Astrocyte (in vitro differentiated cells and primary cell): ENCODE results near the gene GPI. TPM values are rescaled to one million over a fixed set of nuclear protein-coding genes. Genes with fewer than 3 reads are reported as not detected.

ENCODE experiments used
- DNase-seq: peaks from one replicate; pipeline ENCODE4 v3.0.0-alpha.2; 2010; ENCODE audit warnings: low read depth
- FAIRE-seq: peaks from 2 replicates; lab custom pipeline; 2011; peaks lifted over from hg19 to GRCh38; lab: Jason Lieb, UNC
- H2AFZ ChIP-seq: 2 replicates; pipeline ENCODE4 v1.6.0; 2012; ENCODE audit warnings: low read depth, low read length, inconsistent platforms
- H3K27ac ChIP-seq: 2 replicates; pipeline ENCODE4 v1.5.1; 2011; ENCODE audit warnings: low read depth, low read length, inconsistent platforms
- H3K27me3 ChIP-seq: 2 replicates; pipeline ENCODE4 v1.6.0; 2011; ENCODE audit warnings: low read length, inconsistent platforms; ENCODE audit not compliant: insufficient read depth
- H3K36me3 ChIP-seq: 2 replicates; pipeline ENCODE4 v1.5.1; 2011; ENCODE audit warnings: low read length, inconsistent platforms; ENCODE audit not compliant: insufficient read depth
- H3K4me1 ChIP-seq: 2 replicates; pipeline ENCODE4 v1.5.1; 2011; ENCODE audit warnings: low read length, inconsistent platforms; ENCODE audit not compliant: insufficient read depth
- H3K4me2 ChIP-seq: 2 replicates; pipeline ENCODE4 v1.6.0; 2012; ENCODE audit warnings: low read length, inconsistent platforms
- H3K4me3 ChIP-seq: 2 replicates; pipeline ENCODE4 v1.5.1; 2011; ENCODE audit warnings: low read depth, mild to moderate bottlenecking, low read length, inconsistent platforms; ENCODE audit not compliant: insufficient read depth
- H3K79me2 ChIP-seq: 2 replicates; pipeline ENCODE4 v1.6.0; 2012; ENCODE audit warnings: mild to moderate bottlenecking, low read length, inconsistent platforms; ENCODE audit not compliant: insufficient read depth
- H3K9ac ChIP-seq: 2 replicates; pipeline ENCODE4 v1.6.0; 2012; ENCODE audit warnings: mild to moderate bottlenecking, low read length, inconsistent platforms
- H3K9me3 ChIP-seq: 2 replicates; pipeline ENCODE4 v1.5.1; 2012; ENCODE audit warnings: low read depth, mild to moderate bottlenecking, low read length, inconsistent platforms; ENCODE audit not compliant: insufficient read depth
- H4K20me1 ChIP-seq: 2 replicates; pipeline ENCODE4 v1.6.0; 2012; ENCODE audit warnings: low read length, inconsistent platforms; ENCODE audit not compliant: insufficient read depth
- H3K27ac Mint-ChIP-seq: one replicate; pipeline ENCODE4 v1.8.0; 2021; ENCODE audit warnings: mild to moderate bottlenecking, mixed read lengths; ENCODE audit not compliant: unreplicated experiment
- H3K27me3 Mint-ChIP-seq: one replicate; pipeline ENCODE4 v1.8.0; 2021; ENCODE audit warnings: low read depth, mixed read lengths; ENCODE audit not compliant: unreplicated experiment
- H3K36me3 Mint-ChIP-seq: one replicate; pipeline ENCODE4 v1.8.0; 2021; ENCODE audit warnings: low read depth, mixed read lengths; ENCODE audit not compliant: unreplicated experiment
- H3K4me1 Mint-ChIP-seq: one replicate; pipeline ENCODE4 v1.8.0; 2021; ENCODE audit warnings: low read depth, mixed read lengths; ENCODE audit not compliant: unreplicated experiment
- H3K4me3 Mint-ChIP-seq: one replicate; pipeline ENCODE4 v1.8.0; 2021; ENCODE audit warnings: mild to moderate bottlenecking, moderate library complexity, mixed read lengths; ENCODE audit not compliant: unreplicated experiment
- H3K9me3 Mint-ChIP-seq: one replicate; pipeline ENCODE4 v1.8.0; 2021; ENCODE audit warnings: mild to moderate bottlenecking, mixed read lengths; ENCODE audit not compliant: unreplicated experiment
- EZH2 ChIP-seq: IDR thresholded peaks from 2 replicates; pipeline ENCODE4 v1.6.1; 2012; ENCODE audit warnings: mild to moderate bottlenecking, low read length, inconsistent platforms; ENCODE audit not compliant: insufficient read depth
- total RNA-seq: library from RNA; stranded (reverse); gene quantifications from 2 replicates; pipeline ENCODE4 v1.2.1, GENCODE V29; 2021
- TF ChIP-seq, protein P1 (sequence below): IDR thresholded peaks from 2 replicates; pipeline ENCODE4 v1.5.1; 2011; ENCODE audit warnings: low read depth, mild to moderate bottlenecking, inconsistent platforms, low read length, moderate library complexity; ENCODE audit not compliant: insufficient read depth

The GPI gene
- total RNA-seq, 1 donor from 2014 or later, result 249 TPM

DNA sequence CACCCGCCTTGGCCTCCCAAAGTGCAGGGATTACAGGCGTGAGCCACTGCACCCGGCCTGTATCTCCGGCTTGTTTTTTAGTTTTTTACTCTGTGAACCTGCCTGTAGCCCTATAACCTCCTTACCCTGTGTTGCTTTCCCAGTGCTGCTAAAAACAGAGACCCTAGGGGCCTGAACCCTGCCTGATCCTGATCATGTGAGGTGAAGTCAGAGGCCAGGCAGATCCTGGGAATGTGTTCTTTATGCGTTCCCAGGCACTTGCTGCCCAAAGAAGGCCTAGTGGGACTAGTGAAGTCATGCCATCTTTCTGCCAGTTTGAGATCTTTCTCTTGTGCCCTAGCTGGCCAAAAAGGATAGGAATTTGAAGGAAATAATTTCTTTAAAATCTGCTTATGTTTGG, 67.8 kb downstream of the GPI start:
- Histone ChIP-seq H3K4me1 (peaks cover 7% of the 10 kb centered on the region), H3K9me3 (no peaks in the 10 kb centered on the region), H3K79me2 (peaks cover 84% of the 10 kb centered on the region), H3K27me3 (no peaks in the 10 kb centered on the region), H4K20me1 (peaks cover 75% of the 10 kb centered on the region), H2AFZ (no peak overlapping the region), H3K36me3 (peaks cover 18% of the 10 kb centered on the region), H3K4me3 (no peak overlapping the region), H3K9ac (no peak overlapping the region), H3K27ac (no peak overlapping the region), H3K4me2 (no peak overlapping the region)
- H3K27me3 Mint-ChIP-seq, result no peaks in the 10 kb centered on the region
- peaks cover 6% of the 10 kb centered on the region for H3K36me3 Mint-ChIP-seq
- TF ChIP-seq, protein P1, sequence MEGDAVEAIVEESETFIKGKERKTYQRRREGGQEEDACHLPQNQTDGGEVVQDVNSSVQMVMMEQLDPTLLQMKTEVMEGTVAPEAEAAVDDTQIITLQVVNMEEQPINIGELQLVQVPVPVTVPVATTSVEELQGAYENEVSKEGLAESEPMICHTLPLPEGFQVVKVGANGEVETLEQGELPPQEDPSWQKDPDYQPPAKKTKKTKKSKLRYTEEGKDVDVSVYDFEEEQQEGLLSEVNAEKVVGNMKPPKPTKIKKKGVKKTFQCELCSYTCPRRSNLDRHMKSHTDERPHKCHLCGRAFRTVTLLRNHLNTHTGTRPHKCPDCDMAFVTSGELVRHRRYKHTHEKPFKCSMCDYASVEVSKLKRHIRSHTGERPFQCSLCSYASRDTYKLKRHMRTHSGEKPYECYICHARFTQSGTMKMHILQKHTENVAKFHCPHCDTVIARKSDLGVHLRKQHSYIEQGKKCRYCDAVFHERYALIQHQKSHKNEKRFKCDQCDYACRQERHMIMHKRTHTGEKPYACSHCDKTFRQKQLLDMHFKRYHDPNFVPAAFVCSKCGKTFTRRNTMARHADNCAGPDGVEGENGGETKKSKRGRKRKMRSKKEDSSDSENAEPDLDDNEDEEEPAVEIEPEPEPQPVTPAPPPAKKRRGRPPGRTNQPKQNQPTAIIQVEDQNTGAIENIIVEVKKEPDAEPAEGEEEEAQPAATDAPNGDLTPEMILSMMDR, result no peak
- no peak for TF ChIP-seq EZH2
- DNase-seq (no peak), FAIRE-seq (no peak)
- no peaks in the 10 kb centered on the region for H3K9me3 Mint-ChIP-seq
- H3K27ac Mint-ChIP-seq, result peak overlapping the region; percentile 75
- peaks cover 13% of the 10 kb centered on the region for H3K4me1 Mint-ChIP-seq
- H3K4me3 Mint-ChIP-seq, result no peak overlapping the region

DNA sequence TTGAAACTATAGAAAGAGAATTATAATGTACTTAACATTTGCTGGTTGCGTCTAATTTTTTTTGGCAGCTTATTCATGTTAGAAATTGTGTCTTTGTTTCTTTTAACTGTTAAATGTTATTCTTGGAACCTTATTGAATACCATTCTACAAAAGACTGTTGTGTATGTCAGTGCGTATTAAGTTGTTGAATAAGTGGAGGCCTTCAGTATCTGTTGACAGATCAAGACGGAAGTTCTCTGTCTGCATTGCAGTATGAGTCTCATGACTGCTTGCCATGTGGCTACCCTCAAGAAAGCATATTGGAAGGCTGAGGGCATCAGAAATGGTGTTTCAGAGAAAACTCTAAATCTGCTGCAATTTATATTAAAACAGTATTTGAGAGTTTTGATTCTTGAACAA, 71.7 kb downstream of the GPI start:
- no peak for FAIRE-seq
- Histone ChIP-seq H3K36me3 (peaks cover 25% of the 10 kb centered on the region), H3K79me2 (peaks cover 78% of the 10 kb centered on the region), H3K4me2 (no peak overlapping the region), H3K4me1 (no peaks in the 10 kb centered on the region), H3K9me3 (no peaks in the 10 kb centered on the region), H3K27me3 (no peaks in the 10 kb centered on the region), H3K27ac (peak overlapping the region; percentile 13), H2AFZ (no peak overlapping the region), H4K20me1 (peaks cover 59% of the 10 kb centered on the region), H3K4me3 (no peak overlapping the region), H3K9ac (no peak overlapping the region)
- H3K4me1 Mint-ChIP-seq, result no peaks in the 10 kb centered on the region
- no peak for TF ChIP-seq EZH2
- TF ChIP-seq, protein P1, result no peak
- H3K9me3 Mint-ChIP-seq, result no peaks in the 10 kb centered on the region
- H3K4me3 Mint-ChIP-seq, result no peak overlapping the region
- peaks cover 9% of the 10 kb centered on the region for H3K36me3 Mint-ChIP-seq
- H3K27ac Mint-ChIP-seq, result no peak overlapping the region
- no peaks in the 10 kb centered on the region for H3K27me3 Mint-ChIP-seq
- DNase-seq, result peak; percentile 40

DNA sequence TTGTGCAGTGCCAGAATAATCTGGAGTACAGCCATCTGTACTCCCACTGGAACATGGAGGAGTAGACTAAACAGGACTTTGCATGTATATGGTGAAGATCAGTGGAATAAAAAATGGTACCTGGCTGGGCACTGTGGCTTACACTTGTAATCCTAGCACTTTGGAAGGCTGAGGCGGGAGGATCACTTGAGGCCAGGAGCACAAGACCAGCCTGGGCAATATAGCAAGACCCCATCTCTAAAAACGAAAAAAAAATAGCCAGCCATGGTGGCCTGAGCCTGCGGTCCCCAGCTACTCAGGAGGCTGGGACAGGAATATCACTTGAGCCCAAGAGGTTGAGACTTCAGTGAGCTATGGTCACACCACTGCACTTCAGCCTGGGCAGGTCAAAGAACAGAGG, 83.2 kb downstream of the GPI start:
- Mint-ChIP-seq H3K36me3 (peaks cover 16% of the 10 kb centered on the region), H3K4me3 (no peak overlapping the region), H3K4me1 (no peaks in the 10 kb centered on the region), H3K27ac (no peak overlapping the region), H3K9me3 (no peaks in the 10 kb centered on the region), H3K27me3 (no peaks in the 10 kb centered on the region)
- H3K4me1 ChIP-seq, result no peaks in the 10 kb centered on the region
- FAIRE-seq (no peak), DNase-seq (no peak)
- no peak overlapping the region for H3K27ac ChIP-seq
- H4K20me1 ChIP-seq, result peaks cover 49% of the 10 kb centered on the region
- no peaks in the 10 kb centered on the region for H3K27me3 ChIP-seq
- H2AFZ ChIP-seq, result no peak overlapping the region
- no peaks in the 10 kb centered on the region for H3K9me3 ChIP-seq
- no peak for TF ChIP-seq EZH2
- TF ChIP-seq, protein P1, result no peak
- H3K9ac ChIP-seq, result no peak overlapping the region
- peaks cover 17% of the 10 kb centered on the region for H3K79me2 ChIP-seq
- peaks cover 62% of the 10 kb centered on the region for H3K36me3 ChIP-seq
- no peak overlapping the region for H3K4me2 ChIP-seq
- H3K4me3 ChIP-seq, result no peak overlapping the region
